HL-60 (cell line): ENCODE measurements around the gene CHURC1.

Experiments
- DNase-seq, 2 experiments: peaks; one replicate each; pipeline ENCODE4 v3.0.0-alpha.2; 2010 to 2020; ENCODE audit warnings: low read depth in 1 of 2, low spot score in 1 of 2
- H3K27ac ChIP-seq: fragments of 250-450 bp; sonication (Bioruptor Pico); replicated peaks from 2 replicates; pipeline ENCODE4 v1.5.1; 2020; ENCODE audit warnings: mild to moderate bottlenecking, moderate library complexity
- H3K27me3 ChIP-seq: fragments of 250-450 bp; sonication (Bioruptor Pico); 2 replicates; pipeline ENCODE4 v1.5.1; 2021; ENCODE audit warnings: mild to moderate bottlenecking, moderate library complexity; ENCODE audit not compliant: insufficient read depth, poor library complexity, severe bottlenecking
- H3K4me3 ChIP-seq: replicated peaks from 2 replicates; pipeline ENCODE4 v1.5.1; 2011; ENCODE audit warnings: mild to moderate bottlenecking, control low read depth, low read length; ENCODE audit not compliant: insufficient read depth
- GABPA ChIP-seq: IDR thresholded peaks from 2 replicates; pipeline ENCODE4 v1.6.1; 2012; ENCODE audit warnings: low read depth
- POLR2AphosphoS5 ChIP-seq: IDR thresholded peaks from 2 replicates; pipeline ENCODE4 v1.6.1; 2012; ENCODE audit warnings: low read depth
- REST ChIP-seq: IDR thresholded peaks from 2 replicates; pipeline ENCODE4 v1.6.1; 2012; ENCODE audit warnings: low read depth; ENCODE audit not compliant: insufficient replicate concordance
- SPI1 ChIP-seq: IDR thresholded peaks from 2 replicates; pipeline ENCODE4 v1.6.1; 2012; ENCODE audit warnings: low read depth, mild to moderate bottlenecking, borderline replicate concordance
- TF ChIP-seq, protein P1 (sequence below): IDR thresholded peaks from one replicate; pipeline ENCODE4 v1.5.1; 2011; ENCODE audit warnings: low read length, control low read depth, inconsistent platforms; ENCODE audit not compliant: insufficient read depth

Gene CHURC1

GRCh38 chr14:64870160-64870559 is 44.1 kb upstream of the CHURC1 start:
- Histone ChIP-seq H3K27me3 (no peaks in the 10 kb centered on the region), H3K4me3 (no peak overlapping the region), H3K27ac (no peak overlapping the region)
- no peak for TF ChIP-seq SPI1
- no peak for TF ChIP-seq POLR2AphosphoS5
- TF ChIP-seq REST = no peak
- TF ChIP-seq, protein P1, sequence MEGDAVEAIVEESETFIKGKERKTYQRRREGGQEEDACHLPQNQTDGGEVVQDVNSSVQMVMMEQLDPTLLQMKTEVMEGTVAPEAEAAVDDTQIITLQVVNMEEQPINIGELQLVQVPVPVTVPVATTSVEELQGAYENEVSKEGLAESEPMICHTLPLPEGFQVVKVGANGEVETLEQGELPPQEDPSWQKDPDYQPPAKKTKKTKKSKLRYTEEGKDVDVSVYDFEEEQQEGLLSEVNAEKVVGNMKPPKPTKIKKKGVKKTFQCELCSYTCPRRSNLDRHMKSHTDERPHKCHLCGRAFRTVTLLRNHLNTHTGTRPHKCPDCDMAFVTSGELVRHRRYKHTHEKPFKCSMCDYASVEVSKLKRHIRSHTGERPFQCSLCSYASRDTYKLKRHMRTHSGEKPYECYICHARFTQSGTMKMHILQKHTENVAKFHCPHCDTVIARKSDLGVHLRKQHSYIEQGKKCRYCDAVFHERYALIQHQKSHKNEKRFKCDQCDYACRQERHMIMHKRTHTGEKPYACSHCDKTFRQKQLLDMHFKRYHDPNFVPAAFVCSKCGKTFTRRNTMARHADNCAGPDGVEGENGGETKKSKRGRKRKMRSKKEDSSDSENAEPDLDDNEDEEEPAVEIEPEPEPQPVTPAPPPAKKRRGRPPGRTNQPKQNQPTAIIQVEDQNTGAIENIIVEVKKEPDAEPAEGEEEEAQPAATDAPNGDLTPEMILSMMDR = no peak
- TF ChIP-seq GABPA = no peak
- DNase-seq = no peak

- no peak for DNase-seq
- no peak for TF ChIP-seq GABPA
- TF ChIP-seq POLR2AphosphoS5 = no peak
- TF ChIP-seq REST = no peak
- TF ChIP-seq, protein P1 = no peak
- TF ChIP-seq SPI1 = no peak
- Histone ChIP-seq H3K27ac (no peak overlapping the region), H3K27me3 (no peaks in the 10 kb centered on the region), H3K4me3 (no peak overlapping the region)
Observed at GRCh38 chr14:64871344-64871743, 42.9 kb upstream of the CHURC1 start.

DNA sequence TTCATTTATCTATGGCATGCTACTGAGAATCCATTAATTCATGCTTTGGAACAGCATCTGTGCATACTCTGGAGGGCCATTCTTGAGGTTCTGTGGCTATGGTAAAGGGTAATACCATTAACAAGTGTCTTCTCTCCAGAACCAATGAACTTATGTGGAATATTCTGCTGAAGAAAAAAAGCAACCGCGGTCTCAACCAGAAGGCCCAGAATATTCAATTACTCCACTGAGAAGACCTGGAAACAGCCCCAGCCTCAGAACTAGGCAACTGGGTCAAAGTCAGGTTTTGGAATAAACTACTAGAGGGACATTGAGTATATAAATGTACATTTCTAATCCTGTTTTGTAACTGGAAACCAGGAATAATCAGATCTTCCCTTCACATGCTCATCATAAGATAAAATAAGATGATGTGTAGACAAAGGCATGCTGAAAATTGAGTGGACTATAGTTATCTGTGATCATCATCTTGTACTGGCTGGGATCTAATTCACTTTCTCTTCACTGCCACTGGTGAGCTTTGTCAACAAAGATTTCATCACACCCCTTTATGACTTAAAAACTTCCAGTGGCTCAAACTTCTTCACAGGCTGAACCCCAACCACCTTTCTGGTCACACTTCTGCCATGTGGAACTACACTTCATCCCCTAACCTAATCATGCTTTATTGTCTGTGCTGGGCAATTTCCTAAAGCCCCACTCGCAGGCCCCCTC is 40.6 kb upstream of the CHURC1 start:
- no peak overlapping the region for H3K27ac ChIP-seq
- TF ChIP-seq, protein P1 = no peak
- TF ChIP-seq REST (no peak), GABPA (no peak), POLR2AphosphoS5 (no peak), SPI1 (no peak)

More for the DNA sequence above, 40.6 kb upstream of the CHURC1 start:
- DNase-seq = no peak
- Histone ChIP-seq H3K4me3 (no peak overlapping the region), H3K27me3 (peaks cover 3% of the 10 kb centered on the region)
